IPS-11a (cell line): ENCODE results near the gene EYA2.
"Not testable (repeated sequence)": the region's sequence is repeated elsewhere in the genome, so short reads cannot be mapped to it uniquely, and the experiment has no call there.

Experiments used
- H3K4me3 ChIP-seq: one replicate; pipeline ENCODE4 v1.5.1; 2013; ENCODE audit warnings: low read depth, low read length, control low read depth

EYA2 gene

DNA sequence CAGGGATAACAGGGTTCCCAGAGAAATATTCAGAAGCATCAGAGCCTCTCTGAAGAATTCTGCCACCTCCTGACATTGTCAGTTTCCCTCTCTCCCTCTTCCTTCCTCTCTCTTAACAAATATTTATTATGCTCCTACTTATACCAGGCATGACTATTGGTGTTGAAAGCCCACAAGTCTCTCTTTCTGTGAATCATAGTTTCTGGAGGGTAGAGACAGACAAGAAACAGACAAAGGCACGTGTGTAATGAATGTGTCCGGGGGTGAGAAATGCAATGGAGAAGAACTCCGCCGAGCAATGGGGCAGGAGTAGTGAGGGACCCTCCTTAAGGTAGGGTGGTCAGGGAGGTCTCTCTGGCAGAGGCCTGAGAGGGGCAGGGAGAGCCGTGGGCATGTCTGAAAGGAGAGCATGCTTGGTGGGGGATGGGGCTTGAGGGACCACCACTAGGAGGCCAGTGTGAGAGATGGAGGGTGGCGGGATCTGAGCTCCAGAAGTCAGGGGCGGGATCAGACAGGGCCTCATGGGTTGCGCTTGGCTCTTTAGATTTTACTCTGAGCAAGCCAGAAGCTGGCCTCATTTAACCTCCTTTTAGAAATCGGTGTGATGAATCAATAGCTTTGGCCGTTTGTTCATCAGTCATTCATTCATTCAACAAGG lies 57.3 kb downstream of the EYA2 start:
- no peak overlapping the region for H3K4me3 ChIP-seq

GRCh38 chr20:46953596-46953995 lies 59.0 kb downstream of the EYA2 start:
- no peak overlapping the region for H3K4me3 ChIP-seq

GRCh38 chr20:46954490-46955038 lies 59.9 kb downstream of the EYA2 start:
- no peak overlapping the region for H3K4me3 ChIP-seq

DNA sequence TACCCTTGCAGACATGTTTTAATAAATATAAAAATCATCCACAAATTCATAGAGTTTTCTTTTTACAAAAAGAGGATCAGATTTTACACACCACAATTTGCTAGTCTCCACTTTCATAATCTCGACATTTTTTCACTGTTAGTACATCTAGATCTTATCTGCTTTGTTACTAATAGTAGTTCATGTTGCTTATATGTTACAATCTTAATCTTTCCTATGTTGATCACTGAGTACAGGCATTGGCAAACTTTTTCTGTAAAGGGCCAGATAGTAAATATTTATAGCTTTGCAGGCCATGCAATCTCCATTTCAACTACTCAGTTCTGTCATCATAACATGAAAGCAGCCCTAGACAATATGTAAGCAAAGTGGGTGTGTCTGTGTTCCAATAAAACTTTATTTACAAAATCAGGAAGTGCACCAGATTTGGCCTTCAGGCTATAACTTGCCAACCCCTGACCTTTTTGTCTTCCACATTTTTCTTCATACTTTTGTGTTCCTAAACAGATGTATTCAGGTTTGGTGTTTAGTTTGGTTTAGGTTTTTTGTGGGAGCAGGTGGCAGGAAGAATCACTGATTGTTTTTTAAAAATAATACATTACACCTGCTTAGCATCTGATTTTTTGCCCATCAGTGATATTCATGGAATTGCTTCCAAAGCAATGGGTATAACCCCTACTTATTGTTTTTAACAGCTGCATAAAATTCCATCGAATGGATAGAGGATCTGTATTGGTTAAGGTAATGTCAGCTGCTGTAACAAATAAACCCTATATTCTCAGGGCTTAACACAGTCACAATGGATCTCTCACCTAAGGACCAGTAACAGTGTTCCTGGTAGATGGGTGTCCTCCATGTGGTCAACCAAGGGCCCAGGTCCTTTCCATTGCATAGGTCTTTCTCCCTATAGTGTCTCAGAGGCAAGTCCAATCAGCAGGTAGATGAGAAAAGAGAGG lies 61.2 kb downstream of the EYA2 start:
- no peak overlapping the region for H3K4me3 ChIP-seq

DNA sequence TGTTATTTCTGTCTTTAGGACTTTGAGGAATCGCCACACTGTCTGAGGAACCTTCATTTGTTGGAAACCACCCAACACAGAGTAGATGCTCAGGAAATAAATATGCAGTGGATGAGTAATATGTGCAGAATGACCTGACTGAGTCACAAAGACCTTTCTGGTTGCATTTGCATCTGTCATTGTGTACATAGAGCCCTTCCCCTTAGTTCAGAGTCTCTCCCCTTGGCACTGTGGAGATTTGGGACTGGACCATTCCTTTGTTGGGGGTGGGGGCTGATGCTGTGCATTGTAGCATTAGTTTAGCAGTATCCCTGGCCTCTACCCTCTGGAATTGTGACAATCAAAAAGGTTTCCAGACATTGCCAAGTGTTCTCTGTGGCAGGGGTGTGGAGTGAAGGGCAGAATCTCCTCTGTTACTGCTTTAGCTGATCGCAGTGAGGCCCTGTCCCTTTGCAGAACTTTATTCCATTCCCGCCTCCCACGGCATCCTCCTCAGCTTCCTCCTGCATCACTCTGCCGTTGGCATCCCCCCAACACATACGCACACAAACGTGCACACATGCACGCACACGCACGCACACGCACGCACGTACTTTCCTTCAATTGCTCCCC lies 64.5 kb downstream of the EYA2 start:
- H3K4me3 ChIP-seq = no peak overlapping the region

GRCh38 chr20:46959821-46960220 lies 65.2 kb downstream of the EYA2 start:
- no peak overlapping the region for H3K4me3 ChIP-seq

DNA sequence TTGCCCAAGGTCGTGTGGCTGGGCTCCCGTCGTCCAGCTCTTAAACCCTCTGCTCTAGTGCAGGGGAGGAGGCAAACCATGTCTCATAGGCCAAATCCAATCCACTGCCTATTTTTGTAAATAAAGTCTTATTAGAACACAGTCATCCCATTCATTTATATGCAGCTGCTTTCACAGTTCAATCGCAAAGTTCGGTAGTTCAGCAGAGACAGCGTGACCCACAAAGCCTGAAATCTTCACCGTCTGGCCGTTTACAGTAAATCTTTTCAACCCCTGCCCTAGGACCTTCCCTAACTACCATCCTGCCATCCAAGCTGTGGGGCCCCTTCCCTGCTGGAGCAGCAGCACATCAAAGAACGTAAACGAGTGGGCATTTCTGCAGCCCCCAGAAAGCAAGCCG lies 65.9 kb downstream of the EYA2 start:
- H3K4me3 ChIP-seq = no peak overlapping the region

DNA sequence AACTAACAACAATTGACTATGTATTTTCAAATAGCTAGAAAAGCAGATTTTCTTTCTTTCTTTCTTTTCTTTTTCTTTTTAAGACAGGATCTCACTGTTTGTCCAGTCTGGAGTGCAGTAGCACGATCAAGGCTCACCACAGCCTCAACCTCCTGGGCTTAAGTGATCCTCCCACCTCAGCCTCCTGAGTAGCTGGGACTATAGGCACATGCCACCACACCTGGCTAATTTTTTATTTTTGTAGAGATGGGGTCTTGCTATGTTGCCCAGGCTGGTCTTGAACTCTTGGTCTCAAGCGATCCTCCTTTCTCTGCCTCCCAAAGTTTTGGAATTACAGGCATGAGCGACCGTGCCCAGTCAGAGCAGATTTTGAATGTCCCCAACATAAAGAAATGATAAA lies 67.3 kb downstream of the EYA2 start:
- not testable (repeated sequence) for H3K4me3 ChIP-seq

DNA sequence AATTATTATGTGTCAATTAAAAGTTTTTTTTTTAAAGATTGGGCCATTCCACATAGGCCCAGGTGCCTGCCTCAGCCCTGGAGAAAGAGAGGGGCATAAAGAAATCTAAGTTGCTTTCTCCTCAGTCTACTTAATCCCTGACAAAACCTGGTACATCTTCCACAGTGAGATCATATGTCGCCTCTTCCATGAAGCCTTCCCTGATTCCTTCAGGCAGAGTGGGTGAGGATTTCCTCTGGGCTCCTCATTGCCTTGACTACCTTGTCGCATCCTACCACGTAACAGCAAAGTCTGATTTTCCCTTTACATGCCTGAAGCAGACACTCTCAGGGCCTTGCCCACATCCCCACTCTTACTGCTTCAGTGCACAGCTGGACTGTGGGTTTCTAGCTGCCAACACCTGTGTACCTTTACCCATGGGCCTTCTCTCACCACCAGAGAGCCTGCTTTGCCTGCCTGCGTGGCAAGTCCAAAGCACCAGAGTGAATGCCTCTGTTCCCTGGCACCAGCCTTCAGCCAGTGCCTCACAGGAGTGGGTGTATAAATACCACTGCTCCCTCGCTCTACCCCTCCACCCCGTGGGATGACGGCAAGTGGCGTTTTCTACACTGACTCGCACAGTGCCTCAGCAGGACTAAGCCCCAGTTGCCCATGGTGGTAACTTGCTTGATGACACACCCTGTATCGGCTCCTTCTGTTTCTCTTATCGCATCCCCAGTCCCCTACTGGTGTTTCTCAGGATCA lies 68.0 kb downstream of the EYA2 start:
- no peak overlapping the region for H3K4me3 ChIP-seq

GRCh38 chr20:46963196-46963529 lies 68.5 kb downstream of the EYA2 start:
- no peak overlapping the region for H3K4me3 ChIP-seq

DNA sequence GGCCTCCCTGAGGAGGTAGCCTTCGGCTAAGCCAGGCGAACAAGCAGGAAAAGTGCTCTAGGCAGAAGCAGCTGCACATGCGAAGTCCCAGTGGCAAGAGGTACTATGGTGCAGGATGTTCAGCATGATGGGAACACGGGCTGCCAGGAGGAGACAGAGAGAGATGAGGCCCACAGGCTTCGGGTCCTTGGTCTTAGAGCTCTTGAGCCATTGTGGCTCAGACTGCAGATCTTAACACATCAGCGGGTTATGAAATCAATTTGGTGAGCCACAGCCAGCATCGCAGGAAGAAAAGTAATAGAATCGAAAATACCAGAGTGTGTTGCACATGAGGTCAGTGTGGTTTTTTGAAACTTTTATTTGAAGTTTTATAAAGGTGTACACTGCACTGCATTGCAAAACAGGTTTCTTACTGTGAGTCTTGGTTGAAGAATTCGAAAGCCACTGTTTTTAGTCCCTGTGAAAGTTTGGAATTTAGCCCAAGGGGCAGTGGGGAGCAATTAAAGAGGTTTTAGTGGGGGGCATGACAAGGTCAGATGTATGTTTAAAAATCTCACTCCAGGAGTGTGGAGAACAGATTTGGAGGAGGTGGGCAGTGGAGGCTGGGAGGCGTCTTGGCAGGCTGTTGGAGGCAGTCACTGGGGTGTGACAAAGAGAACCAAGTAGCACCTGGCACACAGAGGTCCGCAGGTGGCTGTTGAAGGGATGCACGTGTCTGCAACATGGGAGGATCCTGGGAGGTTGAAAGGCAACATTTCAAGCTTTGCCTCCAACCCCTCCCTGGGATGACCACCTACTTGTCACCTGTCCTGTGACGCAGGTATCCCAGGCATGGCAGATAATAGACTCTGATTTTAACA lies 69.3 kb downstream of the EYA2 start:
- no peak overlapping the region for H3K4me3 ChIP-seq

DNA sequence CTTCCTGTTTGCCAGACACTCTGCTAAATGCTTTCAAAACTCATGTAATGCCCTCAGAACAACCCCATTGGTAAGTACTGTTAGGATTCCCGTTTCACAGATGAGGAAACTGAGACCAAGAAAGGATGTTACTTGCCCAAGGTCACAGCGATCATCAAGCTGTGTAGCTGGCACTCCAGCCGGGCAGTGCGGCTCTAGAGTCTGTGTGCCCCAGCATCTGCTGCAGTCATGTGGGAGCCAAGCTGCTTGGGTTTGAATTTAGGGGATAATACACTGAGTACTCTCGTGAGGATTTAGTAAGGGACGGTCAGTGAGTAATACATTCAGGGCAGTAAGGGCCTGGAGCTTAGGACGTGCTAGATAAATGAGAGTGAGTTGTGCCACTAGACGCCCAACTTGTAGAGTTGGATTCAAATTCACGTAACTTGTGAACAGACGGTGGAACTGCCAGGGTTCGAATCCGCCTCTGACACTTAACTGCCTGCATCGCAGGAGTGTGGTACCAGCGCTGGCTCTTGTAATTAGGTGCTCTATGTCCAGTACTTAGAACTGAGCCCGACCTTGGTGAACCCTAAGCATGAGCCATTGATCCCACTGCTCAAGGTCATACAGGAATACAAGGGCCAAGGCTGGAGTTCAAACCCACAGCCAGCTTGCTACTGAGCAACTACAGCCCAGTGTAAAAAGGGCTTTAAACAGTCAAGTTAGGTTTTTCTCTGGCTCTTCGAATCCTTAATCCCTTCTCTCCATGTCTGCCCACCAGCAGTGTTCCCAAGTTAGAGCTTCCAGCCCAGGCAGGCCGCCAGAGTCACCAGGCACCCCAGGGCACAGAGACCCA lies 70.2 kb downstream of the EYA2 start:
- no peak overlapping the region for H3K4me3 ChIP-seq

DNA sequence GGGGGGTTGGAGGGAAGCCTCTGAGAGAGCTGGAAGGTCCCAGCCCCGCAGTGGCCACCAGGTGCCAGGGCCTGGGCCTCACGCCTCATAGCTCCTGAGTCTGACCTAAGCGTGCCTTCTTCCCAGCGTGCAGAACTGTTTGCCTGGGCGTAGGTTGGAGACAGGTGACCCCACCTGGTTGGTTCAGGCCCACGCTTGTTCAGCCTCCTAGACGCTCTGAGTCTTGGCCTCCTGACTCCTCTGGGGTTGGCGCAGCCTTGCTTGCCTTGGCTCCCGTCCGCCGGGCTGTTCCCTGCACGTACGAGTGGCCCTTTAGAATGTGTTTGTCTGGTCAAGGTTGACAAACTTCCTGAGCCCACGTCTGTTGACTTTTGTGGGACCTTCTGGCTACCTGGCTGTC lies 70.8 kb downstream of the EYA2 start:
- no peak overlapping the region for H3K4me3 ChIP-seq

- no peak overlapping the region for H3K4me3 ChIP-seq
Observed at GRCh38 chr20:46967646-46968045, 73.0 kb downstream of the EYA2 start.

DNA sequence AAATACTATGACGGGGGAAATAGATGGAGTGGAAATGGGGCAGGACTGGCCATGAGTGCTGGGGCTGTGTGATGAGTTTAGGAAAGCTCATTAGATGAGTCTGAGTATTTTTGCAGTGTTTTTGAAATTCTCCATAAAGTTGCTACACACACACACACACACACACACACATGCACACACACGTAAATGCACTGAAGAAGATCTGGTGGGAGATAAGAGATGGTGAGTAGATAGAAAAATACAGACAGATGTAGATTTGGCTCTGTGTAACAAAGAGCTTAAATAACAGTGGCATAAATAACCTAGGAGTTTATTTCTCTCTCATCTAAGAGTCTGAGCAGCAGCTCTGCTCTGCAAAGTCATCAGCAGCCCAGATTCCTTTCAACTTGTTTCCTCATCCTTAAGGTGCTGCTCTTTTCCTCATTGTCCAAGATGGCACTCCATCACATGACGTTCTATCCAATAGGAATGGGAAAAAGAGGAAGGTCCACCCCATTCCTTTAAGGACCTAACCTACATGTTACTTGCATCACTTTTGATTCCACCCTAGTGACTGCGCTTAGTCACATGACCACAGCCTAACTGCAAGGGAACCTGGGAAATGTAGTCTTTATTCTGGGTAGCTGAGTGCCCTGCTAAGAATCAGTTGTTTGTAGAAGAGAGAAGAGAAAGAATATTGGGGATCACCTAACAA lies 76.4 kb downstream of the EYA2 start:
- no peak overlapping the region for H3K4me3 ChIP-seq

GRCh38 chr20:46973766-46974165 lies 79.1 kb downstream of the EYA2 start:
- no peak overlapping the region for H3K4me3 ChIP-seq

- H3K4me3 ChIP-seq = no peak overlapping the region
Observed at GRCh38 chr20:46974669-46975434, 80.2 kb downstream of the EYA2 start.

DNA sequence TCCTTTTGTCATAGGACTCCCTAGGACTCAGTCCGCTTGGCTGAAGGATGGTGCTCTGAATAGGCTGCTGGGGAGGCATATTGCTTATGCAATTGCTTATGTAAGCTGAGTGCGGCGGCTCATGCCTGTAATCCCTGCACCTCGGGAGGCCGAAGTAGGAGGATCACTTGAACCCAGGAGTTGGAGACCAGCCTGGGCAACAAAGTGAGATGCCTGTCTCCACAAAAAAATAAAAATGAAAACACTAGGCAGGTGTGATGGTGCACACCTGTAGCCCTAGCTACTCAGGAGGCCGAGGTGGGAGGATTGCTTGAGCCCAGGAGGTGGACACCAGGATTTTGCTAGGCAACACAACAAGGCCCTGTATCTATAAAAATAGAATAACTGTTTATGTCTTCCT lies 81.3 kb downstream of the EYA2 start:
- H3K4me3 ChIP-seq = no peak overlapping the region
